ENCODE measurements around the gene UCHL5.

- TF ChIP-seq SUZ12 (IDR thresholded peaks at IDR 0.05; ENCODE audit: extremely low read depth, insufficient read depth, insufficient read length) (no peak), ZNF274 (IDR thresholded peaks at IDR 0.05; ENCODE audit: low read depth, low read length) (no peak)
These were observed 82.0 kb downstream of the UCHL5 start for GRCh38 chr1:192977089-192977706.
